WI38 (cell line): ENCODE results near the gene NEO1.
A peak's percentile ranks its signal among the peaks of the same experiment; 100 is the strongest.

Source experiments
- H3K4me3 ChIP-seq: 2 replicates; pipeline ENCODE4 v1.5.1; 2011; ENCODE audit warnings: low read depth, mild to moderate bottlenecking, control low read depth, low read length
- TF ChIP-seq, protein P1 (sequence below): IDR thresholded peaks from 2 replicates; pipeline ENCODE4 v1.5.1; 2012; ENCODE audit warnings: low read depth, mild to moderate bottlenecking, control low read depth, low read length

NEO1 gene

DNA sequence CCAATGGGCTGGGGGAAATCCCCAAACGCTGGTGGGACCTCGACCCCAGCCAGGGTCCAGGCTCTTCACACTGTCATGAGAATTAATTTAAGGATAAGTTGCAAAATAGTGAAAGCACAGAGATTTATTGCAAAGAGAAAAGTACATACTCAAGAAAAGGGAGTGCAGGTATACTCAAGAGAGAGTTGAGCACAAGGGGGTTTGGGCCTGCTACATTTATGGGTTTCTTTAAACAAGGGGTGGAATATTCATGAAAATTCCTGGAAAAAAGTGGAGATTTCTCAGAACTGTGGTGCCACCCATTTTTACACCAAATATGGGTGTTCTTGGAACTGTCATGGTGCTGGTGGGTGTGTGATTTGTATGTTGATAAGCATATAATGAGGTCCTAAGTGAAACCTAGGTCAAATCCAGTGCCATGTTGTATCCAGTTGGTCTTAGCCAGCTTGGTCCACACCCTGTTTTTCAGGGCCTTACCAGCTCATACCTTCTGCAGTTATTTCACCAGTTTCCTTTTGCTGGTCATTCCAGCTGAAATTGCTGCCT, 32.6 kb upstream of the NEO1 start:
- TF ChIP-seq, protein P1, sequence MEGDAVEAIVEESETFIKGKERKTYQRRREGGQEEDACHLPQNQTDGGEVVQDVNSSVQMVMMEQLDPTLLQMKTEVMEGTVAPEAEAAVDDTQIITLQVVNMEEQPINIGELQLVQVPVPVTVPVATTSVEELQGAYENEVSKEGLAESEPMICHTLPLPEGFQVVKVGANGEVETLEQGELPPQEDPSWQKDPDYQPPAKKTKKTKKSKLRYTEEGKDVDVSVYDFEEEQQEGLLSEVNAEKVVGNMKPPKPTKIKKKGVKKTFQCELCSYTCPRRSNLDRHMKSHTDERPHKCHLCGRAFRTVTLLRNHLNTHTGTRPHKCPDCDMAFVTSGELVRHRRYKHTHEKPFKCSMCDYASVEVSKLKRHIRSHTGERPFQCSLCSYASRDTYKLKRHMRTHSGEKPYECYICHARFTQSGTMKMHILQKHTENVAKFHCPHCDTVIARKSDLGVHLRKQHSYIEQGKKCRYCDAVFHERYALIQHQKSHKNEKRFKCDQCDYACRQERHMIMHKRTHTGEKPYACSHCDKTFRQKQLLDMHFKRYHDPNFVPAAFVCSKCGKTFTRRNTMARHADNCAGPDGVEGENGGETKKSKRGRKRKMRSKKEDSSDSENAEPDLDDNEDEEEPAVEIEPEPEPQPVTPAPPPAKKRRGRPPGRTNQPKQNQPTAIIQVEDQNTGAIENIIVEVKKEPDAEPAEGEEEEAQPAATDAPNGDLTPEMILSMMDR, result no peak
- no peak overlapping the region for H3K4me3 ChIP-seq

DNA sequence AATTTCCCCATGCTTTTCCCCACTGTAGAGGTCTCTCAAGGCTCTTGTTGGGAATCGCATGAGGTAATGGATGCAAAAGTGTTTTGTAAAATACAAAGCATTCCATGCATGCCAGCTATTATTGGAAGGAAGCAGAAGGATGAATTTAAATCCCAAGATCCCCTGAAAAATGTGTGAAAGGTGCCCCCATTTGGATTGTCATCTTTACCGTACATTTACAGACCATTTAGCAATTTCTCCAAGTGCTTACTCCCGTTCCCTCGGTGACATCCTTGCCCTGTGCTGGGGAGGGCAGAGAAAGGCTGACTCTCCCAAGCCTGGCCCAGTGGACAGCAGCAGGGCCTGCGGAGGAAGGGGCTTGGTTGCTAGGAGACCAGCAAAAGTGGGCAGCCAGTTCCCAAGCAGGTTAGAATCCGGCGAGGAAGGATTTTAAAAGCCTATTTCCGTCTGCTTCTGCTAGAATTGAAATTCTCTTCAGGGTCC, 31.1 kb upstream of the NEO1 start:
- TF ChIP-seq, protein P1, result no peak
- H3K4me3 ChIP-seq, result no peak overlapping the region

DNA sequence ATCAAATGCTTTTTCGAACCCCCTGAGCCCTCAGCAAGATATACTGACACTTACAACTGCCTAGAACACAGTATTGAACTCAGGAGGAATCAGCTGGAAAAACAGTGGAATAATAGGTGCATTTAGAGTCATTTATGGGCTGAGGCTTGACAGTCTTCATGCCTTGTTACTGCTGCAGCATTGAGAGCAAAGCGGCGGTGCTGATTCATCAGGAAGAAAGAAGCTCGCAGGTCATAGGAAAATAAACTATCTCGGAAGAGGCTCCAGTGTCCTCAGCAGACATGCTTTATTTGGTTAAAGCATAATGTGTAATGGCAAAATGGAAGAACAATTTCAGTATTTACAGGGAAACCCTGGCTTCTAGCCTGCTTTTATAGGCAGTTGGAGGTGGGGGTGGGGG, 30.1 kb upstream of the NEO1 start:
- peak overlapping the region; percentile 20 for H3K4me3 ChIP-seq
- TF ChIP-seq, protein P1, result no peak

DNA sequence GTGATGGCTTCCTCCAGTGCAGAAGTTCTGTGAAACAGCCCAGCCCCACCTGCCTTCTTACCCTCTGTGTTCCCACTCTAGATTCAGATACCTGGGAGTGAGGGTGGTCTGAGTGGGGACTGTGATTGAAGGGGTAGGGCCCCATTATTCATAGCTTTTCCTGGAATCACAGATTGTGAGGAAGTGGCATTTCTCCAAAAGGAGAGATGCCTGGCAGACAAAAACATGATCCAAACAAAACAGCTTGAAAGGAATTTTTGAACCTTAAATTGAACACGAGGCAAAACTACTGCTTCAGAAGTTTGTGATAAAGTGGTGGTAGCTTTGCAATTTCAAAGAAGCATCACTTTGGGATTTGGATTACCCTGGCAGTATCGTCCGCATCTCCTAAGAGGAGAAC, 29.2 kb upstream of the NEO1 start:
- TF ChIP-seq, protein P1, result no peak
- no peak overlapping the region for H3K4me3 ChIP-seq

DNA sequence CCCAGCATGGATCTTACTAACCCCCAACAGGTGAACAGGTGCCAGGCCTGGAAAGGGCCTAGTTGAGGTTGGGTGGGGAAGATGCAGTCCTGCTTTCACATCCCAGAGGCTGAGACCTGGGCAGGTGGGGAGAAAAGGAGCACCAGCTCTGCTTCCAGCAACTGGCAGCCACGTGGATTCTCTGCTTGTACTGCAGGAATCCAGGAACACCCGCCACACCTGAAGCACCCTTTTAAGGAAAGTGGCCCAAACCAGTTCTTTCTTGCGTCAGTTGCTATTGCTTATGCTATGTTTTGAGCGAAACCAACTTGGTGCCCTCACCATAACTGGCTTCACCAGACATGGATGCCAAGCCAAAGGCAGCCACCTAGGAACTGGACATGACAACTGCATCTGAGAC, 28.1 kb upstream of the NEO1 start:
- TF ChIP-seq, protein P1, result no peak
- no peak overlapping the region for H3K4me3 ChIP-seq

DNA sequence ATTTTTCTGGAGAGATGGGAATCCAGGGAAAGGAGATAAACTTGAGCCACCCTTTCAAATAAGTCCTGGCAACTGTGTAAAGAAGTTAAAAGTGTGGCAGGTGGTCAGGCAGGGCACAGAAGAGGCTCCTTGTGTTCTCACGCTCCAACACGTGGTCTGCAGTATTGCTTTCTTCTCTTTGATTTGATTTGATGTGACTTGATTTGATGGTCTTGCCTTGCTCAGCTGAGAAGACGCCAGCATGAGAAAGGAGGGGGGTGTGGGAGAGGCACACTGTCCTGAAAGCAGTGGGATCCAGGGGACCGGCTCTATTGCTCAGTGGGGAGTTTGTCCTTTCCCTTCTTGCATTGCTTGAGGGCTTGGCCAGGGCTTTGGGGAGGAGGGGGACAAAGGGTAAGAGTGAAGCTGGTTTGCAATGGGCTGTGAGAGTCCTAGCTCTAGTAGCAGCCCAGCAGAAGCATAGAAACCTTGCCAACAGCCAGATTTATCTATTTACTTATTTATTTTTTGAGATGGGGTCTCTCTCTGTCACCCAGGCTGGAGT, 25.7 kb upstream of the NEO1 start:
- no peak overlapping the region for H3K4me3 ChIP-seq
- TF ChIP-seq, protein P1, result no peak

DNA sequence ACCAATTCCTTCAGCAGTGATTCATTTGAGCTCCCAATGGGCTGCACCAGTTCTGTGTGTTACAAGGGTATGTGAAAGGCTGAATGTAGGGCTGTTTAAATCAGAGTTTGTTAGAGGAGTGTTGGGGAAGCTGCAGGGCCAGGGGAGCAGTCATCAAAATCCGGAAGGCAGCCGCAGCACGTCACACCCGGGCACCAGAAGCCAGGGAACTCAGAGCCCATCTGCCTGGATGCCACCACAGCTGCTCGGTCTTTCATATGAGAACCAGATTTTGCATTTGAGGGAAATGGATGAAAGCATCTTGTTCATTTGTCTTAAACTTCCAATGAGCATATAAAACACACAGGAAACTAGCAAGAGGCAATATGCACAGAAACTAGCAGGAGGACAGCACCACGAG, 24.2 kb upstream of the NEO1 start:
- TF ChIP-seq, protein P1, result no peak
- H3K4me3 ChIP-seq, result no peak overlapping the region
